Measurements from ENCODE around the gene SNORC. TPM values are rescaled to one million over a fixed set of nuclear protein-coding genes. Genes with fewer than 3 reads are reported as not detected.

SNORC gene
- total RNA-seq, 1 donor from 2014 or later, result 5.6 TPM

GRCh38 chr2:232877940-232878511 is 8.0 kb downstream of the SNORC start:
- no peak for TF ChIP-seq CTCF (IDR thresholded peaks at IDR 0.05; ENCODE audit: unreplicated experiment)
- peaks cover 8% of the 10 kb centered on the region for H3K36me3 Mint-ChIP-seq (ENCODE audit: low read depth, unreplicated experiment)
- peak overlapping the region; percentile 56 for H3K4me3 Mint-ChIP-seq (ENCODE audit: unreplicated experiment)
- no peak overlapping the region for H3K27ac Mint-ChIP-seq (ENCODE audit: unreplicated experiment)
- peaks cover 18% of the 10 kb centered on the region for H3K27me3 Mint-ChIP-seq (ENCODE audit: unreplicated experiment)
- no peak for DNase-seq (ENCODE audit: low spot score)
- H3K4me1 Mint-ChIP-seq (ENCODE audit: unreplicated experiment), result peaks cover 9% of the 10 kb centered on the region
- no peaks in the 10 kb centered on the region for H3K9me3 Mint-ChIP-seq (ENCODE audit: unreplicated experiment)

GRCh38 chr2:232878855-232879617 is 9.0 kb downstream of the SNORC start:
- no peak for DNase-seq (ENCODE audit: low spot score)
- Mint-ChIP-seq H3K9me3 (ENCODE audit: unreplicated experiment) (no peaks in the 10 kb centered on the region), H3K27me3 (ENCODE audit: unreplicated experiment) (peaks cover 18% of the 10 kb centered on the region), H3K4me1 (ENCODE audit: unreplicated experiment) (peaks cover 9% of the 10 kb centered on the region), H3K36me3 (ENCODE audit: low read depth, unreplicated experiment) (peaks cover 7% of the 10 kb centered on the region), H3K4me3 (ENCODE audit: unreplicated experiment) (no peak overlapping the region), H3K27ac (ENCODE audit: unreplicated experiment) (no peak overlapping the region)
- no peak for TF ChIP-seq CTCF (IDR thresholded peaks at IDR 0.05; ENCODE audit: unreplicated experiment)

- H3K36me3 Mint-ChIP-seq (ENCODE audit: low read depth, unreplicated experiment), result peaks cover 4% of the 10 kb centered on the region
- H3K9me3 Mint-ChIP-seq (ENCODE audit: unreplicated experiment), result no peaks in the 10 kb centered on the region
- no peak overlapping the region for H3K4me3 Mint-ChIP-seq (ENCODE audit: unreplicated experiment)
- H3K27ac Mint-ChIP-seq (ENCODE audit: unreplicated experiment), result no peak overlapping the region
- peaks cover 9% of the 10 kb centered on the region for H3K4me1 Mint-ChIP-seq (ENCODE audit: unreplicated experiment)
- no peak for TF ChIP-seq CTCF (IDR thresholded peaks at IDR 0.05; ENCODE audit: unreplicated experiment)
- no peak for DNase-seq (ENCODE audit: low spot score)
- peaks cover 15% of the 10 kb centered on the region for H3K27me3 Mint-ChIP-seq (ENCODE audit: unreplicated experiment)
Observed at GRCh38 chr2:232879618-232880494, 9.8 kb downstream of the SNORC start.

GRCh38 chr2:232880764-232881351 is 10.8 kb downstream of the SNORC start:
- Mint-ChIP-seq H3K36me3 (ENCODE audit: low read depth, unreplicated experiment) (peaks cover 4% of the 10 kb centered on the region), H3K27me3 (ENCODE audit: unreplicated experiment) (peaks cover 7% of the 10 kb centered on the region), H3K27ac (ENCODE audit: unreplicated experiment) (no peak overlapping the region), H3K9me3 (ENCODE audit: unreplicated experiment) (no peaks in the 10 kb centered on the region), H3K4me3 (ENCODE audit: unreplicated experiment) (no peak overlapping the region), H3K4me1 (ENCODE audit: unreplicated experiment) (peaks cover 9% of the 10 kb centered on the region)
- no peak for TF ChIP-seq CTCF (IDR thresholded peaks at IDR 0.05; ENCODE audit: unreplicated experiment)
- DNase-seq (ENCODE audit: low spot score), result no peak
